Loucy (cell line): ENCODE data around the gene TMEM200A.

Source experiments
- H2AFZ ChIP-seq: fragments of 200-600 bp; sonication (generic); 2 replicates; pipeline ENCODE4 v1.6.0; 2016; ENCODE audit warnings: antibody characterized with exemption, mild to moderate bottlenecking, low read length, moderate library complexity
- H3F3A ChIP-seq: fragments of 200-600 bp; 2 replicates; pipeline ENCODE4 v1.6.0; 2016; ENCODE audit warnings: antibody characterized with exemption, low read depth, mild to moderate bottlenecking
- H3K27me3 ChIP-seq: fragments of 200-600 bp; sonication (generic); 2 replicates; pipeline ENCODE4 v1.6.1; 2014; ENCODE audit warnings: low read length, mild to moderate bottlenecking; ENCODE audit not compliant: insufficient read depth, poor library complexity, severe bottlenecking
- H3K36me3 ChIP-seq: fragments of 200-600 bp; sonication (generic); 2 replicates; pipeline ENCODE4 v1.6.1; 2016; ENCODE audit warnings: low read length; ENCODE audit not compliant: insufficient read depth
- H3K4me1 ChIP-seq: fragments of 200-600 bp; sonication (generic); 2 replicates; pipeline ENCODE4 v1.5.1; 2014; ENCODE audit warnings: low read length, mild to moderate bottlenecking; ENCODE audit not compliant: insufficient read depth, poor library complexity, severe bottlenecking
- H3K4me2 ChIP-seq: fragments of 200-600 bp; sonication (generic); 2 replicates; pipeline ENCODE4 v1.6.0; 2014; ENCODE audit warnings: antibody characterized with exemption, low read length, low read depth, mild to moderate bottlenecking; ENCODE audit not compliant: poor library complexity, severe bottlenecking
- H3K4me3 ChIP-seq: fragments of 200-600 bp; sonication (generic); 2 replicates; pipeline ENCODE4 v1.5.1; 2014; ENCODE audit warnings: low read length, mild to moderate bottlenecking, mixed read lengths; ENCODE audit not compliant: poor library complexity, severe bottlenecking
- H3K79me2 ChIP-seq: fragments of 200-600 bp; sonication (generic); 2 replicates; pipeline ENCODE4 v1.6.1; 2014; ENCODE audit warnings: low read length; ENCODE audit not compliant: insufficient read depth
- H3K9ac ChIP-seq: fragments of 200-600 bp; sonication (generic); 2 replicates; pipeline ENCODE4 v1.6.0; 2014; ENCODE audit warnings: mild to moderate bottlenecking, low read depth, low read length, moderate library complexity; ENCODE audit not compliant: poor library complexity, severe bottlenecking
- H3K9me2 ChIP-seq: fragments of 200-600 bp; sonication (generic); replicated peaks from 2 replicates; pipeline ENCODE4 v1.6.1; 2016; ENCODE audit warnings: low read depth, low read length, mixed read lengths
- H3K9me3 ChIP-seq: fragments of 200-600 bp; sonication (generic); 2 replicates; pipeline ENCODE4 v1.6.1; 2014; ENCODE audit warnings: mild to moderate bottlenecking, antibody characterized with exemption, low read length, low read depth; ENCODE audit not compliant: insufficient read depth
- H4K20me1 ChIP-seq: fragments of 200-600 bp; sonication (generic); 2 replicates; pipeline ENCODE4 v1.6.0; 2014; ENCODE audit warnings: antibody characterized with exemption, low read length, mild to moderate bottlenecking; ENCODE audit not compliant: insufficient read depth, poor library complexity, severe bottlenecking
- EZH2phosphoT487 ChIP-seq: fragments of 200-600 bp; IDR thresholded peaks from 2 replicates; pipeline ENCODE4 v1.6.1; 2018; ENCODE audit warnings: antibody characterized with exemption, mild to moderate bottlenecking, moderate library complexity, borderline replicate concordance
- TF ChIP-seq, protein P1 (sequence below): fragments of 200-600 bp; sonication (generic); conservative IDR thresholded peaks from 2 replicates; pipeline ENCODE4 v1.5.1; 2014; ENCODE audit warnings: mild to moderate bottlenecking, antibody characterized with exemption, low read length

TMEM200A gene

DNA sequence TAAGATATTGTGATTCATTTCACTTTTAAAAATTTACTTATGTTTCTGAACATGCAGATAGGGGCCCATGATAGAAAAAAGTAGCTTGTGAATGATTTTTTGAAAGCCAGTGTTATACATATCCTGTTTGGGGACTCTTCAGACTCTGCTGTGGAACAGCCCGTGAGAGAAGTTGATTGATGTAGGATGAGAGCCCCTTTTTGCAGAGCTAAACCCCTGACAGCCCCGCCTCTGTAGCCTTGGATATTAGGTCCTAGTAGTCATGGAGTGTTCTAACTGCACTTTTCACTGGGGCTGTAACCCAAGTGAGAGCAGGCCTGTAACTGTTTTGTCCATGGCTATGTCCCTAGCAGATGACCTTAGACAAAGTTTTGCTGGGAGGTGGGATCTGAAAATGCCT, 8.2 kb downstream of the TMEM200A start:
- Histone ChIP-seq H3K4me3 (no peak overlapping the region), H2AFZ (no peak overlapping the region), H3K36me3 (no peaks in the 10 kb centered on the region), H3K27me3 (no peaks in the 10 kb centered on the region), H3F3A (no peaks in the 10 kb centered on the region), H3K9me2 (no peaks in the 10 kb centered on the region), H3K9ac (no peak overlapping the region), H3K9me3 (no peaks in the 10 kb centered on the region), H3K79me2 (no peaks in the 10 kb centered on the region), H3K4me1 (no peaks in the 10 kb centered on the region), H4K20me1 (no peaks in the 10 kb centered on the region), H3K4me2 (no peak overlapping the region)
- TF ChIP-seq, protein P1, sequence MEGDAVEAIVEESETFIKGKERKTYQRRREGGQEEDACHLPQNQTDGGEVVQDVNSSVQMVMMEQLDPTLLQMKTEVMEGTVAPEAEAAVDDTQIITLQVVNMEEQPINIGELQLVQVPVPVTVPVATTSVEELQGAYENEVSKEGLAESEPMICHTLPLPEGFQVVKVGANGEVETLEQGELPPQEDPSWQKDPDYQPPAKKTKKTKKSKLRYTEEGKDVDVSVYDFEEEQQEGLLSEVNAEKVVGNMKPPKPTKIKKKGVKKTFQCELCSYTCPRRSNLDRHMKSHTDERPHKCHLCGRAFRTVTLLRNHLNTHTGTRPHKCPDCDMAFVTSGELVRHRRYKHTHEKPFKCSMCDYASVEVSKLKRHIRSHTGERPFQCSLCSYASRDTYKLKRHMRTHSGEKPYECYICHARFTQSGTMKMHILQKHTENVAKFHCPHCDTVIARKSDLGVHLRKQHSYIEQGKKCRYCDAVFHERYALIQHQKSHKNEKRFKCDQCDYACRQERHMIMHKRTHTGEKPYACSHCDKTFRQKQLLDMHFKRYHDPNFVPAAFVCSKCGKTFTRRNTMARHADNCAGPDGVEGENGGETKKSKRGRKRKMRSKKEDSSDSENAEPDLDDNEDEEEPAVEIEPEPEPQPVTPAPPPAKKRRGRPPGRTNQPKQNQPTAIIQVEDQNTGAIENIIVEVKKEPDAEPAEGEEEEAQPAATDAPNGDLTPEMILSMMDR: no peak
- no peak for TF ChIP-seq EZH2phosphoT487

DNA sequence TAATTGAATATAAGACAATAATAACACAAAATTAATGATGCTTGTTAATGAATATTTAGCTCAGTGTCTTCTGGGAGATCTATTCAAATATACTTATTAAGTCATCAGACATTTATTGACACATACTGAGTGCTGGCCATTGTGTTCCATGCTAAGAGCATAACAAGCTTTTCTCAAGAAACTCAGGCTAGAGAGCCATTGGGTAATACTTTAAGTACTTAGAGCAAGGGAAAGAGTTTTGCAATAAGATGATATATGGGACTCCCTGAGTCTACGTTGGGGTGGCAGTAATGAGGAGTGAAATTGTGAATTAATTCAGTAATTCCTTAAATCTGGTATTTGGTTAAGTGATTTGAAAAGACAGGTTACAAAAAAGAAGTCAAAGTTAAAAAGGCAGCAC, 11.1 kb downstream of the TMEM200A start:
- Histone ChIP-seq H3K4me1 (no peaks in the 10 kb centered on the region), H3K9me2 (no peaks in the 10 kb centered on the region), H3K79me2 (no peaks in the 10 kb centered on the region), H2AFZ (no peak overlapping the region), H4K20me1 (no peaks in the 10 kb centered on the region), H3K4me2 (no peak overlapping the region), H3K27me3 (no peaks in the 10 kb centered on the region), H3K9ac (no peak overlapping the region), H3K36me3 (no peaks in the 10 kb centered on the region), H3F3A (no peaks in the 10 kb centered on the region), H3K4me3 (no peak overlapping the region), H3K9me3 (no peaks in the 10 kb centered on the region)
- TF ChIP-seq, protein P1: no peak
- TF ChIP-seq EZH2phosphoT487: no peak

DNA sequence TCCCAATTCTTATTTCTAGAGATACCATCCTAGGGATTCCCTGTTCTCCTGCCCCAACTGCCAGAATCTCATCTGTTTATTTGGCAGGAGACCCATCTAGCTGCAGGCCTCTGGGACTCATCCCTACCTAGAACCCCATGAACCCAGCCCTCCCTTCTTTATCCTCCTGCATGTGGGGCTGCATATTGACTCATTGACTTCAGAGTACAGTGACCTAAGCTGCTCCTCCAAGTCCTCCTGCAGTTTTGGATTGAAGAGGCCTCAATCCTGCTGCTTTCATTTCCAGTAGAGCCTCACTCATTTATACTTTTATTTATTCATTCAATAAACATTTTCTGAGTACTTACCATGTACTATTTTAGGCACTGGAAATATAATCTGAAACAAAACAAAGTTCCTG, 11.6 kb downstream of the TMEM200A start:
- Histone ChIP-seq H3K4me3 (no peak overlapping the region), H2AFZ (no peak overlapping the region), H3K9ac (no peak overlapping the region), H3F3A (no peaks in the 10 kb centered on the region), H3K27me3 (no peaks in the 10 kb centered on the region), H3K79me2 (no peaks in the 10 kb centered on the region), H3K4me1 (no peaks in the 10 kb centered on the region), H3K9me2 (no peaks in the 10 kb centered on the region), H3K36me3 (no peaks in the 10 kb centered on the region), H4K20me1 (no peaks in the 10 kb centered on the region), H3K4me2 (no peak overlapping the region), H3K9me3 (no peaks in the 10 kb centered on the region)
- no peak for TF ChIP-seq EZH2phosphoT487

DNA sequence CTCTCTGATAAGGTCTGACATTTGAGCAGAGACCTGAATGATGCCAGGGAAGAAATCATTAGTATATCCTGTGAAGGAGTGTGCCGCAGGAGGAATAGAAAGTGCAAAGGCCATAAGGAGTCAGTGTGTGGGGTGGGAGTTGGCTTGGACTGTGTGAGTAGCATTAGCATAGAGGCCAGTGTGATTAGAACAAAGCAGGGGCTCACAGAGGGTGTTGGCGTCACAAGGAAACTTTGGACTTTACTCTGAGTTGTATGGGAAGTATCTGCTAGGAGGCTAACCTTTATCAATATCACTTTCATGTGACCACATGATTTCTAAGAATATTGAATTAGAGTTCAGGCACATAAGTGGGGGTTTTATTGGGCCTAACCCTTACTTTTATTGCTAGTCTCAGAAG, 12.1 kb downstream of the TMEM200A start:
- Histone ChIP-seq H4K20me1 (no peaks in the 10 kb centered on the region), H3K4me1 (no peaks in the 10 kb centered on the region), H3K79me2 (no peaks in the 10 kb centered on the region), H3K9me3 (no peaks in the 10 kb centered on the region), H3K27me3 (no peaks in the 10 kb centered on the region), H3F3A (no peaks in the 10 kb centered on the region), H3K4me2 (no peak overlapping the region), H3K9me2 (no peaks in the 10 kb centered on the region), H2AFZ (no peak overlapping the region), H3K9ac (no peak overlapping the region), H3K36me3 (no peaks in the 10 kb centered on the region), H3K4me3 (no peak overlapping the region)
- TF ChIP-seq, protein P1: no peak
- TF ChIP-seq EZH2phosphoT487: no peak
